Fibroblast of lung (primary cell): ENCODE data around the gene LAMA4.

Experiments used
- EZH2 ChIP-seq: IDR thresholded peaks from 2 replicates; pipeline ENCODE4 v1.5.1; 2012; ENCODE audit warnings: low read length, control low read depth, mild to moderate bottlenecking; ENCODE audit errors: missing control alignments
- TF ChIP-seq, protein P1 (sequence below), 2 donors: IDR thresholded peaks in 1 of 2; conservative IDR thresholded peaks in 1 of 2; 1 replicate in 1 of 2; 2 replicates in 1 of 2; pipeline ENCODE4 v1.5.1; 2011 to 2012; ENCODE audit warnings: low read length in 2 of 2, control low read depth in 1 of 2, inconsistent platforms in 1 of 2, low read depth in 1 of 2, mild to moderate bottlenecking in 1 of 2

DNA sequence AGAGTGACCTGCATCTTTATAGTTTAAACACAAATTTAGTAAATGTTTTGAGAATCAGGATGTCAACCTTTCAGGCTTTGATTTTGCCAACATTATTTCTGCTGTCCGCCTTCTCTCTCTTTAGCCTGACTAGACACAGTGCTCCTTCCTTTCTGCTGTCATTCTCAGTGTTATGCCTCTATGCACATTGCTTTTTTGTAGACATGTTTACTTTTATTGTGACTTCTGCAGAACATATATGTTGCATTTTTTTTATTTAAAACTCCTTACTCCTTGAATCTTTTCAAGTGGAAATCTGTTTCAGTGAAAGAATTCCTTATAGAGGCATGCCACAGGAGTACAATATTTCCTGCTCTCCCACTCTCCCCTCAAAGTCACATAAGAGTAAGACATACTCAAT, 64.2 kb downstream of the LAMA4 start:
- TF ChIP-seq, protein P1, sequence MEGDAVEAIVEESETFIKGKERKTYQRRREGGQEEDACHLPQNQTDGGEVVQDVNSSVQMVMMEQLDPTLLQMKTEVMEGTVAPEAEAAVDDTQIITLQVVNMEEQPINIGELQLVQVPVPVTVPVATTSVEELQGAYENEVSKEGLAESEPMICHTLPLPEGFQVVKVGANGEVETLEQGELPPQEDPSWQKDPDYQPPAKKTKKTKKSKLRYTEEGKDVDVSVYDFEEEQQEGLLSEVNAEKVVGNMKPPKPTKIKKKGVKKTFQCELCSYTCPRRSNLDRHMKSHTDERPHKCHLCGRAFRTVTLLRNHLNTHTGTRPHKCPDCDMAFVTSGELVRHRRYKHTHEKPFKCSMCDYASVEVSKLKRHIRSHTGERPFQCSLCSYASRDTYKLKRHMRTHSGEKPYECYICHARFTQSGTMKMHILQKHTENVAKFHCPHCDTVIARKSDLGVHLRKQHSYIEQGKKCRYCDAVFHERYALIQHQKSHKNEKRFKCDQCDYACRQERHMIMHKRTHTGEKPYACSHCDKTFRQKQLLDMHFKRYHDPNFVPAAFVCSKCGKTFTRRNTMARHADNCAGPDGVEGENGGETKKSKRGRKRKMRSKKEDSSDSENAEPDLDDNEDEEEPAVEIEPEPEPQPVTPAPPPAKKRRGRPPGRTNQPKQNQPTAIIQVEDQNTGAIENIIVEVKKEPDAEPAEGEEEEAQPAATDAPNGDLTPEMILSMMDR (conservative IDR thresholded peaks at IDR 0.05 in 1 of 2, IDR thresholded peaks at IDR 0.05 in 1 of 2; ENCODE audit: low read depth in 1 of 2, low read length in 2 of 2): no peak
- TF ChIP-seq EZH2: no peak
